OCI-LY1 (cell line): ENCODE measurements around the gene KIAA0040.

Experiments used
- H2AFZ ChIP-seq: fragments of 200-600 bp; sonication (generic), shearing (Covaris generic); 2 replicates; pipeline ENCODE4 v1.6.0; 2014; ENCODE audit warnings: antibody characterized with exemption, mild to moderate bottlenecking, low read length
- H3F3A ChIP-seq: fragments of 200-600 bp; sonication (generic), shearing (Covaris generic); 2 replicates; pipeline ENCODE4 v1.6.0; 2014; ENCODE audit warnings: mild to moderate bottlenecking, antibody characterized with exemption, low read length, moderate library complexity; ENCODE audit not compliant: insufficient read depth
- H3K27ac ChIP-seq: fragments of 200-600 bp; sonication (generic); 2 replicates; pipeline ENCODE4 v1.5.1; 2014; ENCODE audit warnings: low read length, mixed run types, mild to moderate bottlenecking, low read depth; ENCODE audit not compliant: poor library complexity, severe bottlenecking
- H3K27me3 ChIP-seq: fragments of 200-600 bp; sonication (generic); 2 replicates; pipeline ENCODE4 v1.6.0; 2014; ENCODE audit warnings: antibody characterized with exemption, mild to moderate bottlenecking, low read length, moderate library complexity; ENCODE audit not compliant: insufficient read depth
- H3K36me3 ChIP-seq: fragments of 200-600 bp; sonication (generic); 2 replicates; pipeline ENCODE4 v1.6.1; 2014; ENCODE audit warnings: mild to moderate bottlenecking, antibody characterized with exemption, low read length, moderate library complexity, mixed read lengths; ENCODE audit not compliant: insufficient read depth
- H3K4me1 ChIP-seq: fragments of 200-600 bp; sonication (generic); 2 replicates; pipeline ENCODE4 v1.5.1; 2014; ENCODE audit warnings: mild to moderate bottlenecking, low read length, moderate library complexity; ENCODE audit not compliant: insufficient read depth, severe bottlenecking
- H3K4me2 ChIP-seq: fragments of 200-600 bp; sonication (generic), shearing (Covaris generic); 2 replicates; pipeline ENCODE4 v1.6.1; 2014; ENCODE audit warnings: low read length
- H3K4me3 ChIP-seq: fragments of 200-600 bp; sonication (generic); 2 replicates; pipeline ENCODE4 v1.5.1; 2014; ENCODE audit warnings: low read length, low read depth, mild to moderate bottlenecking, mixed read lengths; ENCODE audit not compliant: poor library complexity, severe bottlenecking
- H3K79me2 ChIP-seq: fragments of 200-600 bp; shearing (Covaris generic); 2 replicates; pipeline ENCODE4 v1.6.1; 2016; ENCODE audit warnings: mixed run types, low read length, mixed read lengths; ENCODE audit not compliant: insufficient read depth
- H3K9ac ChIP-seq: fragments of 200-600 bp; sonication (generic), shearing (Covaris generic); 2 replicates; pipeline ENCODE4 v1.6.1; 2014; ENCODE audit warnings: mild to moderate bottlenecking, low read length, mixed read lengths
- H3K9me2 ChIP-seq: fragments of 200-600 bp; sonication (generic), shearing (Covaris generic); 2 replicates; pipeline ENCODE4 v1.6.1; 2014; ENCODE audit warnings: low read depth, mild to moderate bottlenecking, low read length, mixed read lengths
- H3K9me3 ChIP-seq: fragments of 200-600 bp; shearing (Covaris generic); 2 replicates; pipeline ENCODE4 v1.6.1; 2014; ENCODE audit warnings: low read length, mixed read lengths
- H4K20me1 ChIP-seq: fragments of 200-600 bp; sonication (generic), shearing (Covaris generic); 2 replicates; pipeline ENCODE4 v1.6.0; 2016; ENCODE audit warnings: mild to moderate bottlenecking, low read length; ENCODE audit not compliant: insufficient read depth
- CTCF ChIP-seq: fragments of 200-600 bp; sonication (generic), shearing (Covaris generic); IDR thresholded peaks from 2 replicates; pipeline ENCODE4 v1.5.1; 2017; ENCODE audit warnings: mild to moderate bottlenecking, antibody characterized with exemption, low read length, moderate library complexity, mixed read lengths
- EZH2 ChIP-seq: fragments of 200-600 bp; sonication (generic), shearing (Covaris generic); IDR thresholded peaks from 2 replicates; pipeline ENCODE4 v1.8.0; 2017; ENCODE audit warnings: borderline replicate concordance, mixed run types, mild to moderate bottlenecking, antibody characterized with exemption, low read length, moderate library complexity, mixed read lengths

The KIAA0040 gene

GRCh38 chr1:175164751-175165150, 27.8 kb downstream of the KIAA0040 start:
- Histone ChIP-seq H3K4me2 (no peak overlapping the region), H3K79me2 (no peaks in the 10 kb centered on the region), H4K20me1 (no peaks in the 10 kb centered on the region), H3K9ac (no peak overlapping the region), H3K36me3 (peaks cover 33% of the 10 kb centered on the region), H3K9me3 (no peaks in the 10 kb centered on the region), H3K9me2 (no peaks in the 10 kb centered on the region), H3F3A (no peaks in the 10 kb centered on the region), H2AFZ (no peak overlapping the region), H3K27me3 (no peaks in the 10 kb centered on the region), H3K4me1 (no peaks in the 10 kb centered on the region), H3K4me3 (no peak overlapping the region), H3K27ac (no peak overlapping the region)
- TF ChIP-seq CTCF, result no peak
- TF ChIP-seq EZH2, result no peak

GRCh38 chr1:175163702-175164101, 28.9 kb downstream of the KIAA0040 start:
- no peaks in the 10 kb centered on the region for H3K9me3 ChIP-seq
- H3K36me3 ChIP-seq, result peaks cover 36% of the 10 kb centered on the region
- H3K4me1 ChIP-seq, result no peaks in the 10 kb centered on the region
- no peaks in the 10 kb centered on the region for H3K79me2 ChIP-seq
- H3K27me3 ChIP-seq, result no peaks in the 10 kb centered on the region
- H3K4me3 ChIP-seq, result no peak overlapping the region
- H3K4me2 ChIP-seq, result no peak overlapping the region
- no peak overlapping the region for H2AFZ ChIP-seq
- no peak overlapping the region for H3K27ac ChIP-seq
- H3F3A ChIP-seq, result no peaks in the 10 kb centered on the region
- H4K20me1 ChIP-seq, result no peaks in the 10 kb centered on the region
- no peaks in the 10 kb centered on the region for H3K9me2 ChIP-seq
- TF ChIP-seq EZH2, result no peak
- peak; percentile 26; the same call in 1 of the 2 replicates for TF ChIP-seq CTCF
- no peak overlapping the region for H3K9ac ChIP-seq

GRCh38 chr1:175162955-175163354, 29.6 kb downstream of the KIAA0040 start:
- H3K36me3 ChIP-seq, result peaks cover 36% of the 10 kb centered on the region

More at GRCh38 chr1:175162955-175163354, 29.6 kb downstream of the KIAA0040 start:
- no peaks in the 10 kb centered on the region for H3K4me1 ChIP-seq
- no peaks in the 10 kb centered on the region for H3K27me3 ChIP-seq
- H3K79me2 ChIP-seq, result no peaks in the 10 kb centered on the region
- no peaks in the 10 kb centered on the region for H4K20me1 ChIP-seq
- H3K27ac ChIP-seq, result no peak overlapping the region
- no peak overlapping the region for H3K4me3 ChIP-seq
- no peak overlapping the region for H3K4me2 ChIP-seq
- H3K9me3 ChIP-seq, result no peaks in the 10 kb centered on the region
- H3F3A ChIP-seq, result no peaks in the 10 kb centered on the region
- TF ChIP-seq CTCF (no peak), EZH2 (no peak)
- H2AFZ ChIP-seq, result no peak overlapping the region
- no peaks in the 10 kb centered on the region for H3K9me2 ChIP-seq
- H3K9ac ChIP-seq, result no peak overlapping the region
